BLaER1 treated with 17β-estradiol and CSF1 and Interleukin-3, amounts not matched to agents 10 nM and 100 nM (cell line): ENCODE data around the gene ADIPOR2.

Experiments
- H3K27ac ChIP-seq, 11 experiments: shearing (Covaris generic); formaldehyde crosslinking; 2 replicates each; pipeline ENCODE4 v1.8.1; 2022
- H3K27me3 ChIP-seq, 11 experiments: shearing (Covaris generic); formaldehyde crosslinking; 2 replicates each; pipeline ENCODE4 v1.8.1; 2022
- H3K36me3 ChIP-seq, 11 experiments: shearing (Covaris generic); formaldehyde crosslinking; 2 replicates each; pipeline ENCODE4 v1.8.1; 2022
- H3K4me1 ChIP-seq, 10 experiments: shearing (Covaris generic); formaldehyde crosslinking; 2 replicates each; pipeline ENCODE4 v1.8.1; 2022
- H3K4me2 ChIP-seq, 11 experiments: shearing (Covaris generic); formaldehyde crosslinking; 2 replicates each; pipeline ENCODE4 v1.8.1; 2022
- H3K4me3 ChIP-seq, 10 experiments: shearing (Covaris generic); formaldehyde crosslinking; 2 replicates each; pipeline ENCODE4 v1.8.1; 2022
- H3K9ac ChIP-seq, 11 experiments: shearing (Covaris generic); formaldehyde crosslinking; 2 replicates each; pipeline ENCODE4 v1.8.1; 2022
- H3K9me3 ChIP-seq, 11 experiments: shearing (Covaris generic); formaldehyde crosslinking; replicated peaks in 1 of 11; 2 replicates each; pipeline ENCODE4 v1.8.1; 2022
- H4K20me1 ChIP-seq, 11 experiments: shearing (Covaris generic); formaldehyde crosslinking; 2 replicates each; pipeline ENCODE4 v1.8.1; 2022
- Cebpa-rat ChIP-seq, 11 experiments: shearing (Covaris generic); IDR thresholded peaks; 2 replicates each; pipeline ENCODE4 v1.8.1; 2022

ADIPOR2 gene

DNA sequence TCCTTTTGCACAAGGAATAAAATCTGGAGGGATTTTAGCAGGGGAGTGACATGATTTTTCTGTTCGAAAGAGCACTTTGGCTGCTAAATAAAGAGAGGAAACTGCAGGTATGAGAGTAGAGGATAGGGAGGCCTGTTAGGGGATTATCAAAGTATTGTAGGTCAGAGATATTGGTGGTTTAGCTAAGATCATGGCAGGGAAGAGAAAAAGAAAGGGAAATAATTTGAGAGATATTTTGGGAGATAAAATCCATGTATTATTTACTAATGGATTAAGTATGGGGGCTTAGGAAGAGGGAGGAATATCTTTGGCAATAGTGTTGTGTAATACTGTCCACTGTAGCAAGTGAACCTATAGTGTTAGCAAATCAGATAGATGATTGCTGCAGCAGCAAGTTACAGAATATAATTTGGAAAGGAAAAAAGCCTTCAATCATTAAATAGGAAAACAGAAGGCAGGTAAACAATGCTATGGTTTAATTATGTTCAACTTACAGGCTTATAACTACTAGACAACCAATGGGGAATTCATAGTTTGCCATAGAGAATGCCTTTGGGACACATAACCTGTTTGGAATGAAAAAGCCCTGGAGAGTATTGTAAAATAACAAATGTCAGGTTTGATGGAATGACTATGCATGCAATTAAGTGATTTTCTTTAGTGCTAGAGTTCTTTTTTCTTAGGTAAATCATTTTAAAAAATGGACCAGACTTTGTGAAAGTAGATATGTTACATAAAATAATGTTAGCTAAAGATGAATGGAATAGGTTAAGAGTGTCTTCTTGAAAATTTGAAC lies 50.5 kb downstream of the ADIPOR2 start:
- H4K20me1 ChIP-seq: peaks cover 23 to 98% (median 62%) of the 10 kb centered on the region in 11 experiments; a peak in 21 of 22 replicates
- peak overlapping the region in 9 of 11 experiments; percentile 26 to 66 (median 48); a peak in 18 of 22 replicates for H3K4me2 ChIP-seq
- no peaks in the 10 kb centered on the region for H3K27me3 ChIP-seq
- peaks cover 3 to 24% (median 18%) of the 10 kb centered on the region in 11 experiments; a peak in 19 of 22 replicates for H3K9me3 ChIP-seq
- peaks cover 43 to 55% (median 51%) of the 10 kb centered on the region in 10 experiments for H3K4me1 ChIP-seq
- peaks cover 0 to 39% (median 26%) of the 10 kb centered on the region in 11 experiments; a peak in 19 of 22 replicates for H3K36me3 ChIP-seq
- no peak for TF ChIP-seq Cebpa-rat (IDR thresholded peaks at IDR 0.05)
- H3K9ac ChIP-seq: no peak overlapping the region
- H3K4me3 ChIP-seq: no peak overlapping the region
- 0 out of 22 replicates have a peak overlapping the region, but pooled peaks of 1 of the 11 experiments have one; percentile 2 for H3K27ac ChIP-seq

DNA sequence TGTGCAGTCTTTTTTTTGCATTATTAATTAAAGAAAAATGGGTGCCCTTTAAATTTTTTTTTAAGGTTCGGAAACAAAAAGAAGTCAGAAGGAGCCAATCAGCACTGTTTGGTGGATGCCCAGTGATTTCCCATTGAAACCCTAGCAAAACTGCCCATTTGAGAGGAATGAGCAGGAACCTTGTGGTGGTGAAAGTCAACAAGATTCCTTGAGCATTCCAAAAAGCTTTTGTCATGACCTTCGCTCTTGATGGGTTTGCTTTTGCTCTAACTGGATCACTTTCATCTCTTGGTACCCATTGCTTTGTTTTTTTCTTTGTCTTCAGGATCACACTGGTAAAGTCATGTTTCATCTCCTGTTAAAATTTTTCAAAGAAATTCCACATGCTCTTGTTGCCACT lies 54.1 kb downstream of the ADIPOR2 start:
- Histone ChIP-seq H3K27me3 (no peaks in the 10 kb centered on the region), H3K9me3 (peaks cover 24 to 52% (median 45%) of the 10 kb centered on the region in 11 experiments), H3K9ac (no peak overlapping the region), H3K4me3 (no peak overlapping the region), H4K20me1 (peaks cover 19 to 82% (median 43%) of the 10 kb centered on the region in 11 experiments; a peak in 21 of 22 replicates), H3K4me2 (peak overlapping the region; percentile 27 to 66 (median 57); a peak in 21 of 22 replicates), H3K4me1 (peaks cover 24 to 58% (median 47%) of the 10 kb centered on the region in 10 experiments), H3K27ac (no peak overlapping the region), H3K36me3 (peaks cover 17 to 65% (median 56%) of the 10 kb centered on the region in 11 experiments)
- TF ChIP-seq Cebpa-rat (IDR thresholded peaks at IDR 0.05): no peak

DNA sequence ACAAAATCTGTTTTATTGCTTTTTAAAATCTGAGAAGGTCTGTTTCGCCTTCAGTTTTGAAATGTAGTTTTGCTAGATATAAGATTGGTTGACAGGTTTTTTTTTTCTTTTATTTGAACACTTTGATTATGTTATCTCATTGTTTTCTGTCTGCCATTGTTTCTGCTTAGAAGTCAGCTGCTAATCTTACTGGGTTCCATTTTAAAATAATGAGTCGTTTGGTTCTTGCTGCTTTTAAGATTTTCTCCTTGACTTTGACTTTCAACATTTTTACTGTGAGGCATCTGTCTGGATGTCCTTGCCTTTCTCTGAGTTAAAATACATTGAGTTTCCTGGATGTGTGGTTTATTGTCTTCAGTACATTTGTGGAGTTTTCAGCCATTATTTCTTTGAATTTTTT lies 56.7 kb downstream of the ADIPOR2 start:
- Histone ChIP-seq H3K4me1 (peaks cover 15 to 33% (median 27%) of the 10 kb centered on the region in 10 experiments; a peak in 19 of 20 replicates), H3K9ac (no peak overlapping the region), H3K27me3 (no peaks in the 10 kb centered on the region), H3K36me3 (peaks cover 17 to 86% (median 60%) of the 10 kb centered on the region in 11 experiments), H4K20me1 (peaks cover 1 to 82% (median 40%) of the 10 kb centered on the region in 11 experiments; a peak in 20 of 22 replicates), H3K4me2 (no peak overlapping the region), H3K9me3 (peaks cover 24 to 52% (median 45%) of the 10 kb centered on the region in 11 experiments), H3K4me3 (no peak overlapping the region; a peak in 1 of 20 replicates), H3K27ac (no peak overlapping the region)
- no peak for TF ChIP-seq Cebpa-rat (IDR thresholded peaks at IDR 0.05)

DNA sequence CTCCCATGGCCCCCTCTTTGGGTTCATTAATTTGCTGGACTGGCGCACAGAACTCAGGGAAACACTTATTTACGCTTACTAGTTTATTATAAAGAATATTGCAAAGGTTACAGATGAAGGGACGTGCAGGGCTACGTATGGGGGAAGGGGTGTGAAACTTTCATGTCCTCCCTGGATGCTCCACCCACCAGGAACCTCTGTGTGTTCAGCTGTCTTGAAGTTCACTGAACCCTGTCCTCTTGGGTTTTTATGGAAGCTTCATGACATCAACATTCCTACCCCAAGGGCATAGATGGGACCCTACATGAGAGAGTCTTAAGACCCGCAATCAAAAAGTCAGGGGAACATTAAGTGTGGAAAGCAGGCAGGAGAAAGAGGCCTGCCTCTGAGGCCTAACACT lies 58.1 kb downstream of the ADIPOR2 start:
- no peak overlapping the region for H3K27ac ChIP-seq

DNA sequence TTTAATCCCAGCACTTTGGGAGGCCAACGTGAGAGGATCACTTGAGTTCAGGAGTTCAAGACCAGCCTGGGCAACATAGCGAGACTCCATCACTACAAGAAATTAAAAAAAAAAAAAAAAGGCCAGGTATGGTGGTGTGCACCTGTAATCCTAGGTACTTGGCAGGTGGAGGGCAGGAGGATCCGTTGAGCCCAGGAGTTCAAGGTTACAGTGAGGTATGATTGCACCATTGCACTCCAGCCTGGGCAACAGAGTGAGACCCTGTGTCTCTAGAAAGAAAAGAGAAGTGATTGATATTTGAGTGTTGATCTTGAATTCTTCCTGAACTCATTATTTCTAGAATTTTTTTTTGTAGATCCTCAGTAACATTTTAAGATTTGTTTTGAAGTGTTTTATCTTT lies 59.4 kb downstream of the ADIPOR2 start:
- H3K9me3 ChIP-seq: peaks cover 24 to 37% (median 30%) of the 10 kb centered on the region in 11 experiments
- no peak overlapping the region for H3K27ac ChIP-seq
- H3K4me2 ChIP-seq: no peak overlapping the region
- no peak overlapping the region for H3K4me3 ChIP-seq
- TF ChIP-seq Cebpa-rat (IDR thresholded peaks at IDR 0.05): no peak
- no peak overlapping the region for H3K9ac ChIP-seq
- H3K4me1 ChIP-seq: peaks cover 10 to 26% (median 18%) of the 10 kb centered on the region in 10 experiments; a peak in 19 of 20 replicates
- peaks cover 0 to 82% (median 42%) of the 10 kb centered on the region in 11 experiments; a peak in 18 of 22 replicates for H4K20me1 ChIP-seq
- H3K27me3 ChIP-seq: no peaks in the 10 kb centered on the region
- H3K36me3 ChIP-seq: peaks cover 30 to 89% (median 60%) of the 10 kb centered on the region in 11 experiments

More for the DNA sequence above, 58.1 kb downstream of the ADIPOR2 start:
- no peak overlapping the region for H3K4me3 ChIP-seq
- peaks cover 0 to 82% (median 37%) of the 10 kb centered on the region in 11 experiments; a peak in 18 of 22 replicates for H4K20me1 ChIP-seq
- no peaks in the 10 kb centered on the region for H3K27me3 ChIP-seq
- no peak for TF ChIP-seq Cebpa-rat (IDR thresholded peaks at IDR 0.05)
- H3K9ac ChIP-seq: no peak overlapping the region
- peaks cover 24 to 42% (median 35%) of the 10 kb centered on the region in 11 experiments for H3K9me3 ChIP-seq
- peaks cover 15 to 33% (median 27%) of the 10 kb centered on the region in 10 experiments; a peak in 19 of 20 replicates for H3K4me1 ChIP-seq
- peak overlapping the region in 7 of 11 experiments; percentile 1 to 45 (median 37); a peak in 14 of 22 replicates for H3K4me2 ChIP-seq
- H3K36me3 ChIP-seq: peaks cover 19 to 88% (median 57%) of the 10 kb centered on the region in 11 experiments

DNA sequence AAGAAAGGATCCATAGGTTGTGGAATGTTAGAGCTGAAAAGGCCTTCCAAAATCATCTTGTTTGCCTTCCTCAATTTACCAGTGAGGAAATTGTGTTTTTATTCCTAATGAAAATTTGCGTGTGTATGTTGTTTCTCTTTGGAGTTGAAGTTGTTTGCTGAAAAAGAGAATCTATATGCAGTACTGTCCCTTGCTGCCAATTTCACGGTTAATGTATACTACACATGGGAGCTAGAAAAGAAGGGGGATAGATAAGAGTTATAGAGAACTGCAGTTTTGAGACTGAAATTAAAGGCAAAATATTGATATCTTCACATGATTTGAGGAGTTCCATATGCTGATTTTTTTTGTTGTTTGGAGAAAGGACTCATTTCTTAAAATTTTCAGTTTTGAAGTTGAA lies 67.5 kb downstream of the ADIPOR2 start:
- H3K36me3 ChIP-seq: peaks cover 67 to 100% (median 89%) of the 10 kb centered on the region in 11 experiments
- TF ChIP-seq Cebpa-rat (IDR thresholded peaks at IDR 0.05): no peak
- H3K9me3 ChIP-seq: peaks cover 0 to 10% (median 5%) of the 10 kb centered on the region in 11 experiments; a peak in 11 of 22 replicates
- no peak overlapping the region for H3K9ac ChIP-seq
- no peak overlapping the region for H3K4me2 ChIP-seq
- peaks cover 0 to 11% (median 0%) of the 10 kb centered on the region in 10 experiments; a peak in 4 of 20 replicates for H3K4me1 ChIP-seq
- peaks cover 0 to 86% (median 42%) of the 10 kb centered on the region in 11 experiments; a peak in 20 of 22 replicates for H4K20me1 ChIP-seq
- H3K27ac ChIP-seq: no peak overlapping the region
- no peak overlapping the region for H3K4me3 ChIP-seq
- H3K27me3 ChIP-seq: no peaks in the 10 kb centered on the region

DNA sequence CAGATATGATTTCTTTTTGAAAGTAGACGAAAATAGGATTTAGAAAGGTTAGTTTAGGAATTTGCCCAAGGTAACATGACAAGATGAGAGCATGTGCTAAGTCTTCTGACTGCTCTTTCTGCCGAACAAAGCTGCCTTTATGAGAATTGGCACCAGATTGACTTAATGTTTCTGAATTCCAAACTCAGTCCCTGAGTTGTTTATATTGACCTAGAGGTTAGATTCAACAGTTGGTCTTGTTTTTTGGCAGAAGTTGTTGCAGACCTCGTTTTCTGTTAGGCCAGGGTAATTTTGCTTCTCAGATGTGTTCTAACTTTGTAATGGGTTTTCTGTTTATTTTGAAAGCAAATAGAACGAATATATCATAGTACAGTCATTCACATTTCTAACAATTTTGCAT lies 68.0 kb downstream of the ADIPOR2 start:
- Histone ChIP-seq H3K27ac (no peak overlapping the region), H3K4me3 (no peak overlapping the region), H4K20me1 (peaks cover 0 to 86% (median 47%) of the 10 kb centered on the region in 11 experiments; a peak in 21 of 22 replicates), H3K4me1 (peaks cover 0 to 11% (median 0%) of the 10 kb centered on the region in 10 experiments; a peak in 4 of 20 replicates), H3K9me3 (peaks cover 0 to 10% (median 5%) of the 10 kb centered on the region in 11 experiments; a peak in 11 of 22 replicates), H3K4me2 (no peak overlapping the region), H3K36me3 (peaks cover 66 to 100% (median 94%) of the 10 kb centered on the region in 11 experiments), H3K9ac (no peak overlapping the region), H3K27me3 (no peaks in the 10 kb centered on the region)
- TF ChIP-seq Cebpa-rat (IDR thresholded peaks at IDR 0.05): no peak

DNA sequence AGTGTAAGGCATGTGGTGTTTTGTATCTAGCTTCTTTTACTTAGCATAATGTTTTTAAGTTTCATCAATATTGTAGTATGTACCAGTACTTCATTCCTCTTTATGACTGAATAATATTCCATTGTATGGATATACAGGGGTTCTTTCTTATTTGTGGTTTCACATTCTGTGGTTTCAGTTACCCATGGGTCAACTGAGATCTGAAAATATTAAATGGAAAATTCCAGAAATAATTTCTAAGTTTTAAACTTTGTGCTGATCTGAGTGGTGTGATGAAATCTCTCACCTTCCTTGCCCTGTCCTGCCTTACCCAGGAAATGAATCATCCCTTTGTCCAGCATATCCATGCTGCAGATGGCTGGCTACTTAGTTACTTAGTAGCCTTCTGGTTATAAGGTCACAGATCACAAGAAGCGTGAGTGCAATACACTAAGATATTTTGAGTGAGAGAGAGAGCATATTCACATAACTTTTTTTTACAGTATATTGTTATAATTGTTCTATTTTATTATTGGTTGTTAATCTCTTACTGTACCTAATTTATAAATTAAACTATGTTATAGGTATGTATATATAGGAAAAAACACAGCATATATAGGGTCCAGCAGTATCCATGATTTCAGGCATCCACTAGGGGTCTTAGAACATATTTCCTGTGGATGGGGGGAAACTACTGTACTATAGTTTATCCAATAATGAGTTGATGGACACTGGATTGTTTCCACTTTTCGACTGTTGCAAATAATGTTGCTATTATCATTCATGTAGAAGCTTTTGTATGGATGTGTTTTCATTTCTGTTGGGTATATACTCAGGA lies 69.9 kb downstream of the ADIPOR2 start:
- Histone ChIP-seq H3K4me2 (peak overlapping the region in 2 of 11 experiments; percentile 39 to 48; a peak in 2 of 22 replicates), H3K27ac (no peak overlapping the region)
- no peak for TF ChIP-seq Cebpa-rat (IDR thresholded peaks at IDR 0.05)

More for the DNA sequence above, 69.9 kb downstream of the ADIPOR2 start:
- H3K27me3 ChIP-seq: no peaks in the 10 kb centered on the region
- peaks cover 4 to 90% (median 49%) of the 10 kb centered on the region in 11 experiments; a peak in 21 of 22 replicates for H4K20me1 ChIP-seq
- H3K4me1 ChIP-seq: peaks cover 0 to 11% (median 0%) of the 10 kb centered on the region in 10 experiments; a peak in 4 of 20 replicates
- peaks cover 0 to 10% (median 5%) of the 10 kb centered on the region in 11 experiments; a peak in 11 of 22 replicates for H3K9me3 ChIP-seq
- H3K36me3 ChIP-seq: peaks cover 55 to 100% (median 84%) of the 10 kb centered on the region in 11 experiments
- H3K9ac ChIP-seq: no peak overlapping the region
- no peak overlapping the region for H3K4me3 ChIP-seq
